ENCODE data around the gene PYHIN1. TPM values are rescaled to one million over a fixed set of nuclear protein-coding genes. Genes with fewer than 3 reads are reported as not detected.

The PYHIN1 gene
- total RNA-seq, 1 experiment from 2014 or later: not detected

- ChIA-PET CTCF (no interaction called here), RAD21 (ENCODE audit: low non-redundant PET in 1 of 2, low total read pairs in 2 of 2, uncharacterized antibody in 2 of 2, unreplicated experiment in 2 of 2) (no interaction called here), POLR2A (no interaction called here)
- ATAC-seq (no peak), DNase-seq (ENCODE audit: low read depth, low spot score) (no peak)
- intact Hi-C loops (cut with micrococcal nuclease): no loop called here
- Histone ChIP-seq H4K20me1 (ENCODE audit: insufficient read depth) (no peaks in the 10 kb centered on the region), H3K9ac (ENCODE audit: low read length) (no peak overlapping the region), H3K4me1 (ENCODE audit: control insufficient read depth in 1 of 2, insufficient read depth in 2 of 2, low read length in 2 of 2) (no peaks in the 10 kb centered on the region), H3K9me3 (ENCODE audit: control insufficient read depth in 1 of 2, insufficient read depth in 1 of 2, low read depth in 1 of 2, low read length in 2 of 2) (no peaks in the 10 kb centered on the region), H3K9me2 (ENCODE audit: insufficient read depth) (no peaks in the 10 kb centered on the region), H3K27ac (ENCODE audit: low read depth, low read length) (no peak overlapping the region), H3K27me3 (ENCODE audit: insufficient read depth, low read length) (peaks cover 2% of the 10 kb centered on the region; the same call in 1 of the 2 replicates), H2AFZ (ENCODE audit: low read depth, low read length, poor library complexity, severe bottlenecking) (no peak overlapping the region), H3K4me2 (ENCODE audit: low read length) (no peak overlapping the region), H3K79me2 (ENCODE audit: insufficient read depth, low read length) (no peaks in the 10 kb centered on the region), H3K4me3 (replicated peaks in 1 of 2; ENCODE audit: low read depth in 1 of 2, low read length in 2 of 2) (no peak overlapping the region), H3K36me3 (ENCODE audit: control insufficient read depth in 1 of 2, insufficient read depth in 2 of 2, low read length in 2 of 2) (no peaks in the 10 kb centered on the region)
- BruUV-seq (replicated peaks): no TSS peak
- TF ChIP-seq TCF7L2 (IDR thresholded peaks at IDR 0.05; ENCODE audit: borderline replicate concordance, extremely low read depth, insufficient read depth, insufficient read length) (no peak), SRF (IDR thresholded peaks at IDR 0.05; ENCODE audit: low read depth) (no peak), POLR2AphosphoS5 (IDR thresholded peaks at IDR 0.05; ENCODE audit: low read depth, low read length) (no peak), ZFX (IDR thresholded peaks at IDR 0.05) (no peak), CEBPB (IDR thresholded peaks at IDR 0.05; ENCODE audit: low read depth) (no peak), YY1 (IDR thresholded peaks at IDR 0.05; ENCODE audit: extremely low read depth, insufficient replicate concordance, low read depth, low read length) (no peak), ZNF274 (IDR thresholded peaks at IDR 0.05; ENCODE audit: low read depth, low read length) (no peak), ELF1 (IDR thresholded peaks at IDR 0.05; ENCODE audit: borderline replicate concordance, low read depth) (no peak), CBX3 (IDR thresholded peaks at IDR 0.05; ENCODE audit: low read depth) (no peak), ZBTB33 (IDR thresholded peaks at IDR 0.05; ENCODE audit: extremely low read depth, insufficient replicate concordance, low read length) (no peak), JUND (IDR thresholded peaks at IDR 0.05) (no peak)
These were observed 80.4 kb downstream of the PYHIN1 start for GRCh38 chr1:159011751-159012150.
